Thyroid gland (tissue), 4 donors: ENCODE results near the gene TSC22D3.

ENCODE experiments used
- CTCF ChIP-seq, 6 experiments: fragments of 200-600 bp in 3 of 6; fragments of 450-650 bp in 3 of 6; sonication (generic) in 3 of 6; IDR thresholded peaks; one replicate each; pipeline ENCODE4 v1.5.1; 2016 to 2019; ENCODE audit warnings: antibody characterized with exemption in 6 of 6, mild to moderate bottlenecking in 2 of 6, inconsistent platforms in 1 of 6, moderate library complexity in 1 of 6
- POLR2A ChIP-seq, 2 donors: fragments of 450-650 bp; IDR thresholded peaks; one replicate each; pipeline ENCODE4 v1.6.1; 2017; ENCODE audit warnings: antibody characterized with exemption in 2 of 2, mild to moderate bottlenecking in 2 of 2, moderate library complexity in 1 of 2

GRCh38 chrX:107675823-107676555, 99.6 kb downstream of the TSC22D3 start:
- TF ChIP-seq CTCF (IDR thresholded peaks at IDR 0.05) (no peak), POLR2A (IDR thresholded peaks at IDR 0.05) (peak in 1 of 2 donors; percentile 45)
